ENCODE measurements around the gene LMO7.

Gene LMO7

DNA sequence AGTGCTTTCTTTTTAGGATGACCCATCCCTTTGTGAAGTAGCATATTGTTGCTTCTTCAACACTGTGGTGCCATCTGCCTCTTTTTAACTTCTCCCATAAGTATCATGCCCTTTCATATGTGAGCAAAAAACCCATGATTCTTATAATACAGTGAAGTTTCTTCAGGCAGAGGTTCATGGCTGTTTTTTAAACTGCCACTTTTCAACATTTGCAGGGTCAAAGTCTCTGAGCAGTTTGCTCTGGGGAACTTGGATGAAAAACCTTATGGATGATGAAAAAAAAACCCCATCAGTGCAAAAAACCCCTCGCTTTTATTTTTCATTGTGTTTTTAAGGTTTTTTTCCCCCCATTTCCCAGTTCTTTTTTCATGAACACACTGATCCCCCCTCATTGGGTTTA is 158.5 kb downstream of the LMO7 start:
- TF ChIP-seq CTCF (conservative IDR thresholded peaks at IDR 0.05), result no peak
- no peak overlapping the region for H3K27ac ChIP-seq

DNA sequence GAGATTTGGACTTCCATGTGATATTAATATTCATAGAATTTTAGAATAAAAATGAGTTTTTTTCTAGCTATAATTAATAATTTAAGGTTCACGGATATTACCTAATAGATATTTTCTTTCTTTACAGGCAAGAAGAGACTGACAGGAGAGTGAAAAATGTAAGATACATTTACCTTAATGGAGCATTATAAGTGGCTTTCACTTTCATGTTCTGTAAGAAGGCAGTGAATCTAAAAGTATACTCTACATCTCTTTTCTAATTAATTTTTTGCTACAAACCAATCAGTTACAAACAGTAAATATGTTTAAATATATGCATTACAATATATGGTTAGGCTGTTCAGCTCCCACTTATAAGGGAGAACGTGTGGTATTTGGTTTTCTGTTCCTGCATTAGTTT is 159.1 kb downstream of the LMO7 start:
- H3K27ac ChIP-seq, result no peak overlapping the region

DNA sequence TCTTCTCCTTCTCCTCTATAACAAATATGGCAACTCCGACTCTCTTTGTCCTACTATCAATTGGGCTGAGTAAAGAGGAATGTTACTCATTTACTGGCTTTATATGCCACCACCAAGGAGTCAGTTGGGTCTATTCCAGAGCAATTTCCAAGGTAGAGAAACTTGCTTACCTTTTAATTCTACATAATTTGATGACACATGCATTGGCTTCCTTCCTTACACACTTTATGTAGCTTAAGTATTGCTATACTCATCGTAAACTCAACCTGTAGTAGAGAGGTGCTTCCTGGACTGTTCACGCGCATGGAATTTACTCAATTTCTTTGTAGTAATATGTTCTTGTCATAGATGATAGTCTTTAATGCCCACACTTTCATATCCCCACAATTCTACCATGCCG is 160.7 kb downstream of the LMO7 start:
- no peak for TF ChIP-seq CTCF (conservative IDR thresholded peaks at IDR 0.05)
- H3K27ac ChIP-seq, result no peak overlapping the region

More for the DNA sequence above, 159.1 kb downstream of the LMO7 start:
- TF ChIP-seq CTCF (conservative IDR thresholded peaks at IDR 0.05), result no peak

DNA sequence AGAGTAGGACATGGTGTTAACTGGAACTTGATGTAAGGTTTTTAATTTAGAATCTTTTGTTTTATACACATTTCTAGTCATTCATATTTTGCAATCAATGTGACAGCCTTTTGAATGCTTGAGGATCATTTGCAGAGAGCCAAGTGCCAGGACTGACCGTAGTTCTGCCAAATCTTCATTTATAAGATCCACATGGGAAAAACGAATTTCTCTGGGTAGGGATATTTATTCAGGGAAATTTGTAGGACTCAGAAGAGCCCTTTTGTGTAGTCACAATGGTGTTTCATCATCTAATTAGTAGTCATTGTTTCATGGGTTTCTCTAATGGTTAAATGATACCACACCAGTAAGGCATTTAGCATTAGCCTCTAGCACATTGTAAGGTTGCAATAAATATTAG is 161.1 kb downstream of the LMO7 start:
- no peak for TF ChIP-seq CTCF (conservative IDR thresholded peaks at IDR 0.05)

GRCh38 chr13:75797719-75798118 is 161.6 kb downstream of the LMO7 start:
- no peak for TF ChIP-seq CTCF (conservative IDR thresholded peaks at IDR 0.05)
- H3K27ac ChIP-seq, result no peak overlapping the region

More for the DNA sequence above, 161.1 kb downstream of the LMO7 start:
- H3K27ac ChIP-seq, result no peak overlapping the region

DNA sequence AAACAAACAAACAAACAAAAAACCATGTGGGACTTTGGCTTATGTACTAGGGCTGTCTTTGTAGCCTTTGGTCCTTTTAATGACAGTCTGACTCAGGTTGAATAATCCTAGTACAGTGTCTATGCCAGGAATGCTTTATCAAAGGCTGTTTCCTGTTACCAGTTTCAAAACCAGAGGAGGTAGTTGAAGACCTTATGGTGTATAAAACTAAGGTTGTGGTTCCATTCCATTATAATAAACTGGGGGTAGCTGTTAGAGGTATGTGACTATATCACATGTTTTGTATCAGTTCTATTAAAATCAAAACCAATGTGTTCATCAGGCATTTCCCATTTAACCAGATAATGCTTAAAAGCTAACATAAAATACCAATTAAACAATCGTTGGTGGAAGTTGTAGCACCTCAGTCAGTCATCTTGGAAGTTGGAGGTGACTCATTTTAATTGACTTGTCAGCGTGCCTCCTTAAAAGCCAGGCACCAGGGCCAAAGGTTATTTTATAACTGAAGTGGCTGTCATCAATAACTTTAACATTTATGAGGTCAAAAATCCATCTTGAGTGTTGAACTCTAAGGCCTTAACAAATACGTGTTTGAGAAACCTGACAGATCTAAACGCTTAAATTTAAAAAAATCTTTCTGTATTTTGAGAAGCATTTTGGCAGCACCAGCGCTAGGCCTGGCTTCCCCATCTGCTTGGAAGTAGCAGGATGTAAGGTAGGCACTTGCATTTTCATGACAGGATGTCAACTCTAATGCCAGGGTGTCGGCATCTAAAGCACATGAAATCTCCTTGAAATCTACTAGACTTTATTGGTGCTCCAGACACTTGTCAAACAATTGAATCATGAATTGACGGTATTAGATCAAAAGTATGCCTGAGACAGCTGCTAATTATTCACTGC is 162.5 kb downstream of the LMO7 start:
- no peak overlapping the region for H3K27ac ChIP-seq
- TF ChIP-seq CTCF (conservative IDR thresholded peaks at IDR 0.05), result no peak

GRCh38 chr13:75800545-75800944 is 164.4 kb downstream of the LMO7 start:
- peak; percentile 63 for TF ChIP-seq CTCF (conservative IDR thresholded peaks at IDR 0.05)

More at GRCh38 chr13:75800545-75800944, 164.4 kb downstream of the LMO7 start:
- H3K27ac ChIP-seq, result peak overlapping the region; percentile 92
